ENCODE results near the gene SYNJ2. TPM values are rescaled to one million over a fixed set of nuclear protein-coding genes. Genes with fewer than 3 reads are reported as not detected.

Gene SYNJ2
- total RNA-seq, 1 experiment from 2014 or later: 24.5 TPM

DNA sequence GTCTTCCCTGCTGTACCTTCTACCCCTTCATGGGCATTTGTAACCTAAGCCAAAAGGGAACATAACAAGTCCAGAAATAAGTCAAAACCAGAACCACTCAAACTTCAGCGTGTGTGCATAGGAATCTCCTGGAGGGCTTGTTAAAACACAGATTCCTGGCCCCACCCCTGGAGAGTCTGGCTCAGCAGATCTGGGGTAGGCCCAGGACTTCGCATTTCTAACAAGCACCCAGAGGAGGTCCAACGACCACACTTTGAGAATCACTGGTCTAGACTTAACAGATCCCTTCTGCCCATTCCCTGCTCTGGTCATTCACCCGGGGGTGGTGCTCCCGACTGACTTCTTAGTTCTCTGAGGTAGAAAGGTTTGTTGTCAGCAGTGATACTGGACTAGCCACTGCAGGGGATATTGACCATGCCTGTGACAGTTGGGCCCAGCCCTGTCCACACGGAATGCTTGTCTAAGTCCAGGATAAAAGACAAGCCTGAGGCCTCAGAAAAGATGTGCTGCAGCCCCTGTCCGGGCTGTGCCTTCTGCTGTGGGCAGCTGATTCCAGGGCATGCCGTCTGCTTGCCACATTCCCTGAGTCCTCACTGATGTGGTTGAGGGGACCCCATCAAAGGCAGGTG lies 68.6 kb downstream of the SYNJ2 start:
- H3K18ac ChIP-seq (ENCODE audit: insufficient read length, low read depth, low read length): no peak overlapping the region
- no peaks in the 10 kb centered on the region for H3K23me2 ChIP-seq (ENCODE audit: insufficient read length, low read depth, low read length, poor library complexity, severe bottlenecking)
- no peak overlapping the region for H3K56ac ChIP-seq (ENCODE audit: insufficient read length, low read depth, low read length)
- no peak overlapping the region for H3K4me2 ChIP-seq (ENCODE audit: insufficient read depth, insufficient read length, low read length)
- no peaks in the 10 kb centered on the region for H3K79me2 ChIP-seq (ENCODE audit: insufficient read depth, low read length)
- Mint-ChIP-seq H3K27me3 (ENCODE audit: low read depth) (no peaks in the 10 kb centered on the region), H3K4me1 (peaks cover 3 to 7% of the 10 kb centered on the region in 2 experiments; a peak in 3 of 4 replicates), H3K9me3 (no peaks in the 10 kb centered on the region), H3K27ac (no peak overlapping the region), H3K4me3 (no peak overlapping the region), H3K36me3 (ENCODE audit: insufficient read depth in 1 of 3, low read depth in 3 of 3) (peaks cover 0 to 19% (median 0%) of the 10 kb centered on the region in 3 experiments; a peak in 3 of 7 replicates)
- no peaks in the 10 kb centered on the region for H3K9me3 ChIP-seq (ENCODE audit: control insufficient read depth, low read depth, low read length)
- H3K27ac ChIP-seq (ENCODE audit: insufficient read length, low read depth, low read length): no peak overlapping the region
- no peak overlapping the region for H4K8ac ChIP-seq (replicated peaks; ENCODE audit: insufficient read length, low read depth, low read length)
- no peak overlapping the region for H4K91ac ChIP-seq (ENCODE audit: insufficient read length, low read depth, low read length)
- H3K4ac ChIP-seq (ENCODE audit: low read depth, low read length): no peak overlapping the region
- no peak overlapping the region for H2BK12ac ChIP-seq (ENCODE audit: insufficient read length, low read depth, low read length)
- H3K4me1 ChIP-seq (ENCODE audit: insufficient read depth, low read length): no peaks in the 10 kb centered on the region
- no peak overlapping the region for H2BK15ac ChIP-seq (ENCODE audit: low read depth, low read length)
- no peak overlapping the region for H2AFZ ChIP-seq (ENCODE audit: low read length)
- no peaks in the 10 kb centered on the region for H4K20me1 ChIP-seq (ENCODE audit: control insufficient read depth, insufficient read depth, insufficient read length)
- TF ChIP-seq, protein P1, sequence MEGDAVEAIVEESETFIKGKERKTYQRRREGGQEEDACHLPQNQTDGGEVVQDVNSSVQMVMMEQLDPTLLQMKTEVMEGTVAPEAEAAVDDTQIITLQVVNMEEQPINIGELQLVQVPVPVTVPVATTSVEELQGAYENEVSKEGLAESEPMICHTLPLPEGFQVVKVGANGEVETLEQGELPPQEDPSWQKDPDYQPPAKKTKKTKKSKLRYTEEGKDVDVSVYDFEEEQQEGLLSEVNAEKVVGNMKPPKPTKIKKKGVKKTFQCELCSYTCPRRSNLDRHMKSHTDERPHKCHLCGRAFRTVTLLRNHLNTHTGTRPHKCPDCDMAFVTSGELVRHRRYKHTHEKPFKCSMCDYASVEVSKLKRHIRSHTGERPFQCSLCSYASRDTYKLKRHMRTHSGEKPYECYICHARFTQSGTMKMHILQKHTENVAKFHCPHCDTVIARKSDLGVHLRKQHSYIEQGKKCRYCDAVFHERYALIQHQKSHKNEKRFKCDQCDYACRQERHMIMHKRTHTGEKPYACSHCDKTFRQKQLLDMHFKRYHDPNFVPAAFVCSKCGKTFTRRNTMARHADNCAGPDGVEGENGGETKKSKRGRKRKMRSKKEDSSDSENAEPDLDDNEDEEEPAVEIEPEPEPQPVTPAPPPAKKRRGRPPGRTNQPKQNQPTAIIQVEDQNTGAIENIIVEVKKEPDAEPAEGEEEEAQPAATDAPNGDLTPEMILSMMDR (conservative IDR thresholded peaks at IDR 0.05): no peak
- no peak overlapping the region for H2BK5ac ChIP-seq (ENCODE audit: insufficient read length, low read length)
- no peak overlapping the region for H3T11ph ChIP-seq (ENCODE audit: low read length)
- no peaks in the 10 kb centered on the region for H3K27me3 ChIP-seq (ENCODE audit: insufficient read depth, low read length)
- H3K79me1 ChIP-seq (ENCODE audit: insufficient read depth, low read depth, low read length, poor library complexity, severe bottlenecking): no peaks in the 10 kb centered on the region
- no peak overlapping the region for H4K5ac ChIP-seq (ENCODE audit: insufficient read length, low read depth, low read length)
- H2BK120ac ChIP-seq (ENCODE audit: low read depth, low read length, poor library complexity, severe bottlenecking): no peak overlapping the region
- no CpG with 5 or more reads among the region's 8 CpGs for WGBS (ENCODE audit: extremely low coverage, insufficient read length, low lambda C conversion rate)
- H2BK20ac ChIP-seq (ENCODE audit: low read depth, low read length, poor library complexity, severe bottlenecking): no peak overlapping the region
- H3K23ac ChIP-seq (ENCODE audit: insufficient read length, low read depth, low read length): no peak overlapping the region
- peak; percentile 22 for DNase-seq
- no peak overlapping the region for H2AK5ac ChIP-seq (ENCODE audit: insufficient read length, low read length)
- H3K9ac ChIP-seq (ENCODE audit: extremely low read depth, insufficient read length, low read length): no peak overlapping the region
- H3K14ac ChIP-seq (ENCODE audit: insufficient read depth, low read length): no peak overlapping the region
